ENCODE results near the gene CD74.
A peak's percentile ranks its signal among the peaks of the same experiment; 100 is the strongest.

The CD74 gene

GRCh38 chr5:150412319-150413175 is at the start of gene CD74:
TSS of gene CD74 (minus strand) at chr5:150412910. CDS start at chr5:150412749, 161 bp downstream.
- no peak for DNase-seq

- peak; percentile 6 for DNase-seq
These were observed 48.5 kb upstream of the CD74 start for GRCh38 chr5:150461231-150461630.

GRCh38 chr5:150460781-150461180 is 48.1 kb upstream of the CD74 start:
- DNase-seq = no peak

- no peak for DNase-seq
These were observed 46.3 kb upstream of the CD74 start for GRCh38 chr5:150458802-150459557.

GRCh38 chr5:150457562-150458240 is 45.0 kb upstream of the CD74 start:
- no peak for DNase-seq

- peak; percentile 61 for DNase-seq
These were observed 44.4 kb upstream of the CD74 start for GRCh38 chr5:150457121-150457520.

GRCh38 chr5:150454492-150455229 is 42.0 kb upstream of the CD74 start:
- DNase-seq = peak; percentile 31

GRCh38 chr5:150454027-150454426 is 41.3 kb upstream of the CD74 start:
- peak; percentile 76 for DNase-seq

- DNase-seq = no peak
These were observed 40.2 kb upstream of the CD74 start for GRCh38 chr5:150452914-150453313.

GRCh38 chr5:150451594-150451993 is 38.9 kb upstream of the CD74 start:
- DNase-seq = no peak

- peak; percentile 79 for DNase-seq
These were observed 37.0 kb upstream of the CD74 start, which contains the start of gene RPS14 for GRCh38 chr5:150449517-150450339. TSS of gene RPS14 (minus strand) at chr5:150449739. CDS start at chr5:150447733, 2,006 bp downstream.

GRCh38 chr5:150448952-150449516 is 36.3 kb upstream of the CD74 start:
- no peak for DNase-seq

- DNase-seq = no peak
These were observed 35.6 kb upstream of the CD74 start for GRCh38 chr5:150448334-150448733.

GRCh38 chr5:150447188-150447587 is 34.5 kb upstream of the CD74 start:
- DNase-seq = no peak

- DNase-seq = no peak
These were observed 33.9 kb upstream of the CD74 start for GRCh38 chr5:150446583-150446982.

- no peak for DNase-seq
These were observed 33.4 kb upstream of the CD74 start for GRCh38 chr5:150446088-150446487.

- DNase-seq = no peak
These were observed 32.1 kb upstream of the CD74 start for GRCh38 chr5:150444770-150445169.

GRCh38 chr5:150443242-150444075 is 30.7 kb upstream of the CD74 start:
- no peak for DNase-seq

- DNase-seq = no peak
These were observed 30.0 kb upstream of the CD74 start for GRCh38 chr5:150442699-150443080.

All from GF-D8 (cell line).